Esophagus muscularis mucosa (tissue), 4 donors: ENCODE results near the gene RGPD8.

ENCODE experiments used
- EP300 ChIP-seq: sonication (generic); formaldehyde crosslinking; IDR thresholded peaks from one replicate; pipeline ENCODE4 v1.6.1; 2017; ENCODE audit warnings: antibody characterized with exemption
- POLR2A ChIP-seq: fragments of 450-650 bp; IDR thresholded peaks from one replicate; pipeline ENCODE4 v1.6.1; 2017; ENCODE audit warnings: antibody characterized with exemption, moderate library complexity, mild to moderate bottlenecking, low read depth
- POLR2AphosphoS5 ChIP-seq, 2 donors: sonication (generic); formaldehyde crosslinking; IDR thresholded peaks; one replicate each; pipeline ENCODE4 v1.6.1; 2017; ENCODE audit warnings: antibody characterized with exemption in 2 of 2
- TF ChIP-seq, protein P1 (sequence below), 3 experiments: fragments of 200-600 bp in 2 of 3; fragments of 450-650 bp in 1 of 3; sonication (generic) in 2 of 3; IDR thresholded peaks; one replicate each; pipeline ENCODE4 v1.5.1; 2017 to 2019; ENCODE audit warnings: antibody characterized with exemption in 3 of 3, mild to moderate bottlenecking in 2 of 3, moderate library complexity in 1 of 3

DNA sequence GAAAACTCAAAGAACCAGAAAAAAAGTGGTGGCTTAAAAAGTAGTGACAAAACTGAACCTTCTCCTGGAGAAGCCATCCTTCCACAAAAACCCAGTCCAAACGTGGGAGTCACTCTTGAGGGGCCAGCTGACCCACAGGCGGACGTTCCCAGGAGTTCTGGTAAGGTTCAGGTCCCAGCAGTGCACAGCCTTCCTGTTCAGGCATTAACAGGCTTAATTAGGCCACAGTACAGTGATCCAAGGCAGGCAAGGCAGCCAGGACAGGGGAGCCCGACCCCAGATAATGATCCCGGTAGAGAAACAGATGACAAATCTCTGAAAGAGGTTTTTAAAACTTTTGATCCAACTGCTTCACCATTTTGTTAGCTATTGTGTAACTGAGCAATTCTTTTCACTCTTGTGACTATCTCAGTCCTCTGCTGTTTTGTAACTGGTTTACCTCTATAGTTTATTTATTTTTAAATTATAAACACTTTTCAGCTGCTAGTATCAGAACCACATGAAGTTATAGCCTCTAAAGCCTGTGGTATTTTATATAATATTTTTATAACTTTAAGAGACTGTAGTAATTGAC lies 101.2 kb downstream of the RGPD8 start:
- no peak for TF ChIP-seq POLR2A
- no peak for TF ChIP-seq POLR2AphosphoS5 (IDR thresholded peaks at IDR 0.05)
- TF ChIP-seq, protein P1, sequence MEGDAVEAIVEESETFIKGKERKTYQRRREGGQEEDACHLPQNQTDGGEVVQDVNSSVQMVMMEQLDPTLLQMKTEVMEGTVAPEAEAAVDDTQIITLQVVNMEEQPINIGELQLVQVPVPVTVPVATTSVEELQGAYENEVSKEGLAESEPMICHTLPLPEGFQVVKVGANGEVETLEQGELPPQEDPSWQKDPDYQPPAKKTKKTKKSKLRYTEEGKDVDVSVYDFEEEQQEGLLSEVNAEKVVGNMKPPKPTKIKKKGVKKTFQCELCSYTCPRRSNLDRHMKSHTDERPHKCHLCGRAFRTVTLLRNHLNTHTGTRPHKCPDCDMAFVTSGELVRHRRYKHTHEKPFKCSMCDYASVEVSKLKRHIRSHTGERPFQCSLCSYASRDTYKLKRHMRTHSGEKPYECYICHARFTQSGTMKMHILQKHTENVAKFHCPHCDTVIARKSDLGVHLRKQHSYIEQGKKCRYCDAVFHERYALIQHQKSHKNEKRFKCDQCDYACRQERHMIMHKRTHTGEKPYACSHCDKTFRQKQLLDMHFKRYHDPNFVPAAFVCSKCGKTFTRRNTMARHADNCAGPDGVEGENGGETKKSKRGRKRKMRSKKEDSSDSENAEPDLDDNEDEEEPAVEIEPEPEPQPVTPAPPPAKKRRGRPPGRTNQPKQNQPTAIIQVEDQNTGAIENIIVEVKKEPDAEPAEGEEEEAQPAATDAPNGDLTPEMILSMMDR (IDR thresholded peaks at IDR 0.05), result no peak
- no peak for TF ChIP-seq EP300
